ENCODE data around the gene TSPEAR.

- TF ChIP-seq CTCF (IDR thresholded peaks at IDR 0.05; ENCODE audit: low read depth, low read length, poor library complexity, severe bottlenecking), result no peak
- no peak for TF ChIP-seq EZH2phosphoT487 (IDR thresholded peaks at IDR 0.05; ENCODE audit: borderline replicate concordance, low read length)
These were observed 248.6 kb downstream of the TSPEAR start for GRCh38 chr21:44462834-44463200.

All from DOHH2 (cell line).